GM12891 (cell line): ENCODE results near the gene ARHGAP18.

ENCODE experiments used
- POLR2A ChIP-seq: IDR thresholded peaks from 2 replicates; pipeline ENCODE4 v1.6.1; 2011; ENCODE audit warnings: low read depth, low read length, control low read depth
- POLR2AphosphoS5 ChIP-seq: IDR thresholded peaks from 2 replicates; pipeline ENCODE4 v1.6.1; 2011; ENCODE audit warnings: low read depth, low read length, control low read depth
- POU2F2 ChIP-seq: IDR thresholded peaks from 2 replicates; pipeline ENCODE4 v1.6.1; 2011; ENCODE audit warnings: low read depth, mild to moderate bottlenecking, control low read depth, low read length, moderate library complexity
- TAF1 ChIP-seq: IDR thresholded peaks from 2 replicates; pipeline ENCODE4 v1.6.1; 2011; ENCODE audit warnings: low read depth, low read length, control low read depth

DNA sequence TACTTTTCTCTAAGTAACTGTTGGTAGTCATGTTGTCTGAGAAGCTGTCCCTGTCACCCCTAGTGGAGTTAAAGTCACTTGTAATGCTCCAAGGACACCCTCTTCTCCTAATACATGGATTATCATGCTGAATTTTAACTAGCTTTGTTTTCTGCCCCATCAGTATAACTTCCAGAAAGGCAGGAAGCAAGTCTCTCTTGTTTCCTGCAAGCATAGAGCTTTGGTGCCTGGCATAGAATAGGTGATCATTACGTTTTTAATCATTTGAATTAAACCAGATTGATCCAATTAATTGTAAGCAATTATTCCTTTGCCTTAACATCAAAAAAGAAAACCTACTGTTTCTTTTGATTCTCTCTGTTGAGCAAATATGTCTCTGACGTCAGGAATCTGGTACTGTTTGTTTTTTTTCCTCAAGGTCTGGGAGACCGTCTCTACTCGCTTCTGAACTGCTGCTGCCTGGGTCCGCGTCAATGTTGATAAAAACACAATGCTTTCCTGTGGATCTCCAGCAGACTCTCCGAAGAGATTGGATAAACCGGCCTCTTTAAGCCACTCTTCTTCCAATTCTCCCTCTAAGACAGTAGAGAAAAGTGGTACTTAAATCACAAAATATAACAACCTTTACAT is 71.8 kb downstream of the ARHGAP18 start:
- TF ChIP-seq POLR2AphosphoS5 (no peak), POLR2A (no peak), TAF1 (no peak), POU2F2 (no peak)
